HepG2 (cell line): ENCODE results near the gene TXNRD2. TPM values are rescaled to one million over a fixed set of nuclear protein-coding genes. Genes with fewer than 3 reads are reported as not detected.

Source experiments
- AHDC1 ChIP-seq: sonication (generic); formaldehyde crosslinking; IDR thresholded peaks from 2 replicates; pipeline ENCODE4 v1.5.1; 2020; ENCODE audit warnings: mild to moderate bottlenecking, missing genetic modification reagents, borderline replicate concordance
- ARID2 ChIP-seq: sonication (generic); formaldehyde crosslinking; IDR thresholded peaks from 2 replicates; pipeline ENCODE4 v1.8.1; 2022; ENCODE audit warnings: mild to moderate bottlenecking, missing genetic modification reagents, borderline replicate concordance
- BCL6 ChIP-seq: IDR thresholded peaks from 2 replicates; pipeline ENCODE4 v1.6.1; 2016; ENCODE audit warnings: missing genetic modification reagents, missing compliant biosample characterization
- HDAC6 ChIP-seq: fragments of 200-600 bp; sonication (generic); IDR thresholded peaks from 2 replicates; pipeline ENCODE4 v1.7.0; 2017; ENCODE audit warnings: mild to moderate bottlenecking, antibody characterized with exemption, low read length, low read depth
- HES4 ChIP-seq: sonication (generic); formaldehyde crosslinking; IDR thresholded peaks from 2 replicates; pipeline ENCODE4 v1.9.0; 2021; ENCODE audit warnings: mild to moderate bottlenecking, missing genetic modification reagents, borderline replicate concordance
- KLF16 ChIP-seq, 2 experiments: sonication (generic) in 1 of 2; formaldehyde crosslinking in 1 of 2; IDR thresholded peaks; 2 replicates each; pipeline versions ENCODE4 v1.6.1 to v1.8.0; 2016 to 2023; ENCODE audit warnings: missing genetic modification reagents in 2 of 2, missing compliant biosample characterization in 1 of 2
- NAIF1 ChIP-seq: sonication (generic); formaldehyde crosslinking; IDR thresholded peaks from 2 replicates; pipeline ENCODE4 v1.5.0; 2020; ENCODE audit warnings: mild to moderate bottlenecking, missing genetic modification reagents, borderline replicate concordance
- NBN ChIP-seq: fragments of 450-650 bp; conservative IDR thresholded peaks from 2 replicates; pipeline ENCODE4 v1.6.1; 2017
- POLR2AphosphoS5 ChIP-seq: IDR thresholded peaks from 2 replicates; pipeline ENCODE4 v1.6.1; 2012; ENCODE audit warnings: low read depth, low read length
- POLR2G ChIP-seq: fragments of 200-400 bp; formaldehyde crosslinking; IDR thresholded peaks from 2 replicates; pipeline ENCODE4 v1.6.1; 2018; ENCODE audit warnings: mild to moderate bottlenecking, low read depth, low read length, moderate library complexity
- PRDM15 ChIP-seq: sonication (generic); formaldehyde crosslinking; IDR thresholded peaks from 2 replicates; pipeline ENCODE4 v1.4.0; 2020; ENCODE audit warnings: missing genetic modification reagents
- RAD51 ChIP-seq: fragments of 450-650 bp; IDR thresholded peaks from 2 replicates; pipeline ENCODE4 v1.6.1; 2016; ENCODE audit warnings: borderline replicate concordance
- SOX5 ChIP-seq: IDR thresholded peaks from 2 replicates; pipeline ENCODE4 v1.6.1; 2016; ENCODE audit warnings: borderline replicate concordance
- SUZ12 ChIP-seq: fragments of 150-350 bp; IDR thresholded peaks from 2 replicates; pipeline ENCODE4 v1.6.1; 2014; ENCODE audit warnings: low read depth, low read length
- TMF1 ChIP-seq: sonication (generic); formaldehyde crosslinking; IDR thresholded peaks from 2 replicates; pipeline ENCODE4 v1.8.1; 2022; ENCODE audit warnings: low read depth, missing genetic modification reagents
- XRCC5 ChIP-seq: fragments of 200-400 bp; formaldehyde crosslinking; optimal IDR thresholded peaks from 2 replicates; pipeline ENCODE3; 2017; ENCODE audit warnings: mild to moderate bottlenecking, low read length
- ZBTB38 ChIP-seq: sonication (generic); formaldehyde crosslinking; IDR thresholded peaks from 2 replicates; pipeline ENCODE4 v1.5.1; 2020; ENCODE audit warnings: mild to moderate bottlenecking, missing genetic modification reagents
- ZNF180 ChIP-seq: sonication (generic); formaldehyde crosslinking; IDR thresholded peaks from 2 replicates; pipeline ENCODE4 v1.4.0; 2020; ENCODE audit warnings: low read depth, missing genetic modification reagents, borderline replicate concordance
- ZSCAN25 ChIP-seq: sonication (generic); formaldehyde crosslinking; IDR thresholded peaks from 2 replicates; pipeline ENCODE4 v1.8.0; 2022; ENCODE audit warnings: mild to moderate bottlenecking, missing genetic modification reagents
- polyA plus RNA-seq, 8 experiments: library from polyadenylated mRNA; depleted of rRNA in 3 of 8; stranded (reverse) in 7 of 8; unstranded in 1 of 8; fragments of >200 nt; fragmentation: Illumina TruSeq in 4 of 8; extraction: Trizol in 4 of 8; gene quantifications; 2 replicates each; pipeline versions ENCODE4 v1.2.1 to v1.2.3, GENCODE V29; 2011 to 2016; ENCODE audit warnings: low read depth in 4 of 8, missing spikeins in 1 of 8, mixed read lengths in 1 of 8; ENCODE audit not compliant: insufficient read depth in 1 of 8
- total RNA-seq, 5 experiments: library from RNA; depleted of rRNA; stranded (reverse); fragments of >200 nt; fragmentation: Illumina TruSeq; extraction: Trizol; gene quantifications; 2 replicates each; pipeline ENCODE4 v1.2.3, GENCODE V29; 2016; ENCODE audit warnings: low read depth in 1 of 5

The TXNRD2 gene
- total and polyA plus RNA-seq, 2 of the 13 experiments (the other 11 are each of a cell fraction or from before 2014, with no cell fraction given) = 17.5 to 18.6 TPM

GRCh38 chr22:19855504-19856409, 85.9 kb downstream of the TXNRD2 start (continued):
- TF ChIP-seq RAD51 = no peak
- no peak for TF ChIP-seq ZSCAN25 (CRISPR knock-in tag)
- no peak for TF ChIP-seq SUZ12
- TF ChIP-seq POLR2G = peak; percentile 73; the same call in 1 of the 2 replicates
- no peak for TF ChIP-seq NBN
- peak; percentile 92 for TF ChIP-seq NAIF1
- TF ChIP-seq PRDM15 (CRISPR knock-in tag) = 0 out of 2 replicates have a peak, but pooled peaks have one; percentile 25
- TF ChIP-seq HDAC6 = no peak
- peak in 1 of 2 experiments; percentile 38; a peak in 1 of 4 replicates for TF ChIP-seq KLF16 (CRISPR knock-in tag; IDR thresholded peaks at IDR 0.05)
- no peak; the same call in 1 of the 2 replicates for TF ChIP-seq HES4 (CRISPR knock-in tag)
- peak; percentile 54; the same call in 1 of the 2 replicates for TF ChIP-seq BCL6
- peak; percentile 78; the same call in 1 of the 2 replicates for TF ChIP-seq SOX5 (CRISPR knock-in tag)
- TF ChIP-seq TMF1 (CRISPR knock-in tag) = peak; percentile 48; the same call in 1 of the 2 replicates
- no peak for TF ChIP-seq ZNF180 (CRISPR knock-in tag)
- peak; percentile 25 for TF ChIP-seq XRCC5
- TF ChIP-seq ARID2 (CRISPR knock-in tag) = peak; percentile 43; the same call in 1 of the 2 replicates
- no peak for TF ChIP-seq ZBTB38 (CRISPR knock-in tag)
- TF ChIP-seq AHDC1 (CRISPR knock-in tag) = peak; percentile 66
- TF ChIP-seq POLR2AphosphoS5 = peak; percentile 75
